ENCODE data around the gene RAB5IF. TPM values are rescaled to one million over a fixed set of nuclear protein-coding genes. Genes with fewer than 3 reads are reported as not detected.

Gene RAB5IF
- total RNA-seq, 4 donors from 2014 or later, result 12.8 to 37.7 (median 28.5) TPM

- Histone ChIP-seq H3K4me1 (no peaks in the 10 kb centered on the region), H3K27ac (no peak overlapping the region)
- intact Hi-C loops (cut with DNase I; ENCODE audit: low total_unique reads), result no loop called here
Measured at GRCh38 chr20:36646678-36647077, 41.1 kb downstream of the RAB5IF start.

GRCh38 chr20:36647196-36648121 is 41.9 kb downstream of the RAB5IF start:
- no peaks in the 10 kb centered on the region for H3K9me3 ChIP-seq
- no peaks in the 10 kb centered on the region for H3K27me3 ChIP-seq
- H3K4me3 ChIP-seq, result no peak overlapping the region
- DNase-seq, result no peak
- intact Hi-C loops (cut with DNase I; ENCODE audit: low total_unique reads), result no loop called here
- no peaks in the 10 kb centered on the region for H3K4me1 ChIP-seq
- no peaks in the 10 kb centered on the region for H3K36me3 ChIP-seq
- H3K27ac ChIP-seq, result no peak overlapping the region
- TF ChIP-seq POLR2A (IDR thresholded peaks at IDR 0.05) (no peak), CTCF (IDR thresholded peaks at IDR 0.05) (no peak)

More at GRCh38 chr20:36646678-36647077, 41.1 kb downstream of the RAB5IF start:
- Histone ChIP-seq H3K36me3 (no peaks in the 10 kb centered on the region), H3K4me3 (no peak overlapping the region), H3K27me3 (no peaks in the 10 kb centered on the region), H3K9me3 (no peaks in the 10 kb centered on the region)
- TF ChIP-seq POLR2A (IDR thresholded peaks at IDR 0.05), result no peak
- TF ChIP-seq CTCF (IDR thresholded peaks at IDR 0.05), result no peak
- DNase-seq, result no peak

GRCh38 chr20:36653456-36653855 is 47.9 kb downstream of the RAB5IF start:
- Histone ChIP-seq H3K4me3 (no peak overlapping the region), H3K36me3 (no peaks in the 10 kb centered on the region), H3K27me3 (no peaks in the 10 kb centered on the region), H3K27ac (no peak overlapping the region), H3K4me1 (no peaks in the 10 kb centered on the region), H3K9me3 (no peaks in the 10 kb centered on the region)
- DNase-seq, result no peak
- intact Hi-C loops (cut with DNase I; ENCODE audit: low total_unique reads), result no loop called here
- TF ChIP-seq CTCF (IDR thresholded peaks at IDR 0.05) (no peak), POLR2A (IDR thresholded peaks at IDR 0.05) (no peak)

- TF ChIP-seq POLR2A (IDR thresholded peaks at IDR 0.05), result no peak
- no peak for TF ChIP-seq CTCF (IDR thresholded peaks at IDR 0.05)
- H3K4me3 ChIP-seq, result no peak overlapping the region
- H3K36me3 ChIP-seq, result no peaks in the 10 kb centered on the region
- no peak overlapping the region for H3K27ac ChIP-seq
- intact Hi-C loops (cut with DNase I; ENCODE audit: low total_unique reads), result no loop called here
- no peak for DNase-seq
- no peaks in the 10 kb centered on the region for H3K9me3 ChIP-seq
- no peaks in the 10 kb centered on the region for H3K27me3 ChIP-seq
- H3K4me1 ChIP-seq, result no peaks in the 10 kb centered on the region
Measured at GRCh38 chr20:36654506-36654905, 48.9 kb downstream of the RAB5IF start.

- intact Hi-C loops (cut with DNase I; ENCODE audit: low total_unique reads), result no loop called here
- no peak overlapping the region for H3K4me3 ChIP-seq
- no peak overlapping the region for H3K27ac ChIP-seq
- H3K36me3 ChIP-seq, result no peaks in the 10 kb centered on the region
- no peaks in the 10 kb centered on the region for H3K9me3 ChIP-seq
- H3K4me1 ChIP-seq, result no peaks in the 10 kb centered on the region
- H3K27me3 ChIP-seq, result no peaks in the 10 kb centered on the region
- TF ChIP-seq CTCF (IDR thresholded peaks at IDR 0.05) (no peak), POLR2A (IDR thresholded peaks at IDR 0.05) (no peak)
- DNase-seq, result no peak
Measured at GRCh38 chr20:36655004-36655403, 49.4 kb downstream of the RAB5IF start.
